DND-41 (cell line): ENCODE measurements around the gene NAB2.
A peak's percentile ranks its signal among the peaks of the same experiment; 100 is the strongest.

Source experiments
- ATAC-seq: fragments of 200-7000 bp; cut with Tn5 transposase; 3 replicates; pipeline ENCODE4 v1.9.1; 2021; ENCODE audit warnings: low read depth; ENCODE audit not compliant: insufficient read depth
- DNase-seq: peaks from one replicate; pipeline ENCODE4 v3.0.0-alpha.2; 2020
- H2AFZ ChIP-seq: 2 replicates; pipeline ENCODE4 v1.6.0; 2012; ENCODE audit warnings: low read depth, low read length
- H3K27ac ChIP-seq: 2 replicates; pipeline ENCODE4 v1.5.1; 2012; ENCODE audit warnings: low read length, inconsistent platforms
- H3K27me3 ChIP-seq: fragments of 200-600 bp; sonication (generic); 2 replicates; pipeline ENCODE4 v1.6.0; 2012; ENCODE audit warnings: low read length, mild to moderate bottlenecking, inconsistent platforms; ENCODE audit not compliant: insufficient read depth, poor library complexity
- H3K36me3 ChIP-seq: 2 replicates; pipeline ENCODE4 v1.5.1; 2012; ENCODE audit warnings: low read length, inconsistent platforms; ENCODE audit not compliant: insufficient read depth
- H3K4me1 ChIP-seq: 2 replicates; pipeline ENCODE4 v1.5.1; 2012; ENCODE audit warnings: mild to moderate bottlenecking, low read length; ENCODE audit not compliant: insufficient read depth
- H3K4me2 ChIP-seq: 2 replicates; pipeline ENCODE4 v1.6.0; 2012; ENCODE audit warnings: mild to moderate bottlenecking, moderate library complexity, low read length, inconsistent platforms; ENCODE audit not compliant: insufficient read depth
- H3K4me3 ChIP-seq, 2 experiments: fragments of 200-600 bp in 1 of 2; shearing (Covaris generic) in 1 of 2; 2 replicates each; pipeline ENCODE4 v1.5.1; 2012 to 2016; ENCODE audit warnings: inconsistent platforms in 2 of 2, low read length in 2 of 2, mild to moderate bottlenecking in 2 of 2, low read depth in 1 of 2, moderate library complexity in 1 of 2
- H3K79me2 ChIP-seq: 2 replicates; pipeline ENCODE4 v1.6.0; 2012; ENCODE audit warnings: low read length, inconsistent platforms; ENCODE audit not compliant: insufficient read depth
- H3K9ac ChIP-seq: 2 replicates; pipeline ENCODE4 v1.6.0; 2012; ENCODE audit warnings: low read depth, mild to moderate bottlenecking, inconsistent platforms, low read length, moderate library complexity
- H3K9me3 ChIP-seq: 2 replicates; pipeline ENCODE4 v1.5.1; 2012; ENCODE audit warnings: low read length, moderate library complexity, mild to moderate bottlenecking, inconsistent platforms; ENCODE audit not compliant: insufficient read depth, severe bottlenecking
- H4K20me1 ChIP-seq: 2 replicates; pipeline ENCODE4 v1.6.0; 2012; ENCODE audit warnings: low read length; ENCODE audit not compliant: insufficient read depth
- CTCF ChIP-seq: IDR thresholded peaks from 2 replicates; pipeline ENCODE4 v1.5.1; 2012; ENCODE audit warnings: borderline replicate concordance, low read length, moderate library complexity, mild to moderate bottlenecking; ENCODE audit not compliant: poor library complexity, severe bottlenecking; ENCODE audit errors: extremely low read depth
- EZH2 ChIP-seq: IDR thresholded peaks from 3 replicates; pipeline ENCODE4 v1.6.1; 2012; ENCODE audit warnings: borderline replicate concordance, low read depth, mild to moderate bottlenecking, moderate library complexity, low read length, inconsistent platforms; ENCODE audit not compliant: severe bottlenecking

NAB2 gene

GRCh38 chr12:57063991-57064685 lies 24.8 kb upstream of the NAB2 start:
- peaks cover 9% of the 10 kb centered on the region; the same call in 1 of the 2 replicates for H3K79me2 ChIP-seq
- H3K9me3 ChIP-seq, result no peaks in the 10 kb centered on the region
- no peak overlapping the region for H3K9ac ChIP-seq
- H3K4me1 ChIP-seq, result no peaks in the 10 kb centered on the region
- DNase-seq (no peak), ATAC-seq (no peak)
- H3K4me3 ChIP-seq, result no peak overlapping the region
- TF ChIP-seq CTCF (no peak), EZH2 (no peak)
- no peak overlapping the region for H2AFZ ChIP-seq
- 0 out of 2 replicates have a peak, but pooled peaks cover 2% of the 10 kb centered on the region for H4K20me1 ChIP-seq
- H3K27ac ChIP-seq, result no peak overlapping the region
- H3K36me3 ChIP-seq, result peaks cover 78% of the 10 kb centered on the region
- no peak overlapping the region for H3K4me2 ChIP-seq
- no peaks in the 10 kb centered on the region for H3K27me3 ChIP-seq

- Histone ChIP-seq H3K36me3 (peaks cover 80% of the 10 kb centered on the region), H3K9me3 (no peaks in the 10 kb centered on the region), H3K79me2 (peaks cover 12% of the 10 kb centered on the region; the same call in 1 of the 2 replicates), H4K20me1 (0 out of 2 replicates have a peak, but pooled peaks cover 2% of the 10 kb centered on the region), H2AFZ (no peak overlapping the region), H3K9ac (no peak overlapping the region), H3K27me3 (no peaks in the 10 kb centered on the region), H3K27ac (no peak overlapping the region), H3K4me3 (no peak overlapping the region), H3K4me2 (no peak overlapping the region), H3K4me1 (no peaks in the 10 kb centered on the region)
- ATAC-seq (no peak), DNase-seq (no peak)
- TF ChIP-seq EZH2 (no peak), CTCF (no peak)
Observed at GRCh38 chr12:57066245-57066644, 22.7 kb upstream of the NAB2 start.

- peak; percentile 92 for TF ChIP-seq CTCF
- TF ChIP-seq EZH2, result no peak
- Histone ChIP-seq H3K4me2 (no peak overlapping the region), H3K27me3 (no peaks in the 10 kb centered on the region), H4K20me1 (peaks cover 6% of the 10 kb centered on the region; the same call in 1 of the 2 replicates), H3K79me2 (peaks cover 29% of the 10 kb centered on the region), H3K9me3 (no peaks in the 10 kb centered on the region), H3K4me1 (0 out of 2 replicates have a peak, but pooled peaks cover under 1% of the 10 kb centered on the region), H3K27ac (no peak overlapping the region), H3K4me3 (no peak overlapping the region), H3K9ac (no peak overlapping the region), H2AFZ (no peak overlapping the region), H3K36me3 (peaks cover 71% of the 10 kb centered on the region)
- peak; percentile 98 for ATAC-seq
- DNase-seq, result peak; percentile 66
Observed at GRCh38 chr12:57069523-57069922, 19.4 kb upstream of the NAB2 start.
